Stomach (tissue), 9 donors: Measurements from ENCODE around the gene GAGE13. TPM values are rescaled to one million over a fixed set of nuclear protein-coding genes. Genes with fewer than 3 reads are reported as not detected.
"Not testable (repeated sequence)": the region's sequence is repeated elsewhere in the genome, so short reads cannot be mapped to it uniquely, and the experiment has no call there.

Experiments used
- DNase-seq, 2 donors: peaks; one replicate each; pipeline versions ENCODE4 v3.0.0 to v3.0.0-alpha.2; 2013 to 2019
- H3K27ac ChIP-seq, 5 donors: fragments of 200-600 bp in 4 of 5; sonication (generic) in 4 of 5; one replicate each; pipeline ENCODE4 v1.5.1; 2013 to 2019; ENCODE audit warnings: mild to moderate bottlenecking in 1 of 5, moderate library complexity in 1 of 5
- H3K27me3 ChIP-seq, 3 donors: fragments of 200-600 bp; sonication (generic); one replicate each; pipeline ENCODE4 v1.5.1; 2017 to 2019; ENCODE audit warnings: mixed run types in 1 of 3
- H3K36me3 ChIP-seq, 4 donors: fragments of 200-600 bp; sonication (generic); 1 replicate in 3 of 4; 2 replicates in 1 of 4; pipeline ENCODE4 v1.5.1; 2016 to 2019
- H3K4me1 ChIP-seq, 4 donors: fragments of 200-600 bp; sonication (generic); one replicate each; pipeline ENCODE4 v1.5.1; 2016 to 2019
- H3K4me3 ChIP-seq, 4 donors: fragments of 200-600 bp; sonication (generic) in 3 of 4; one replicate each; pipeline ENCODE4 v1.5.1; 2016 to 2019; ENCODE audit warnings: mild to moderate bottlenecking in 1 of 4
- H3K9me3 ChIP-seq, 4 donors: fragments of 200-600 bp; sonication (generic); one replicate each; pipeline ENCODE4 v1.5.1; 2016 to 2019
- CTCF ChIP-seq, 7 experiments: fragments of 450-650 bp in 4 of 7; fragments of 200-600 bp in 3 of 7; sonication (generic) in 3 of 7; IDR thresholded peaks; one replicate each; pipeline ENCODE4 v1.5.1; 2016 to 2019; ENCODE audit warnings: antibody characterized with exemption in 7 of 7, control low read depth in 2 of 7, mild to moderate bottlenecking in 1 of 7
- EP300 ChIP-seq: sonication (generic); formaldehyde crosslinking; IDR thresholded peaks from one replicate; pipeline ENCODE4 v1.6.1; 2017; ENCODE audit warnings: antibody characterized with exemption
- POLR2A ChIP-seq, 4 donors: fragments of 450-650 bp; IDR thresholded peaks; one replicate each; pipeline ENCODE4 v1.6.1; 2016; ENCODE audit warnings: antibody characterized with exemption in 4 of 4, control low read depth in 2 of 4, mild to moderate bottlenecking in 1 of 4, moderate library complexity in 1 of 4
- POLR2AphosphoS5 ChIP-seq, 3 donors: sonication (generic); formaldehyde crosslinking; IDR thresholded peaks; one replicate each; pipeline ENCODE4 v1.6.1; 2016; ENCODE audit warnings: antibody characterized with exemption in 3 of 3
- WGBS, 5 donors: extraction: QIAGEN DNeasy Blood & Tissue Kit in 3 of 5; methylation state at CpG; one replicate each; pipeline versions ENCODE4 v1.1.5 to v1.1.7; 2013 to 2018; 5-methylcytosine and 5-hydroxymethylcytosine counted together
- intact Hi-C: fragments of 100-400 bp; cut with DNase I; formaldehyde crosslinking; loops from one replicate; pipeline ENCODE4 v1.15.1; 2023; ENCODE audit warnings: low total_unique reads
- polyA plus RNA-seq, 3 donors: library from polyadenylated mRNA; stranded (reverse); fragments of 200-250 nt; gene quantifications; one replicate each; pipeline ENCODE4 v1.2.3, GENCODE V29; 2013
- total RNA-seq, 5 donors: library from RNA; depleted of rRNA; stranded (reverse); fragments of >200 nt; gene quantifications; one replicate each; pipeline versions ENCODE4 v1.1.0 to v1.2.3, GENCODE V29; 2014 to 2016
- donor health status: healthy with polysubstance abuse.
- donor health status: Bipolar disorder and iron deficiency.
- donor health status: healthy.

The GAGE13 gene
- total and polyA plus RNA-seq, 8 donors = not detected

- TF ChIP-seq EP300 = no peak
- no peak for TF ChIP-seq POLR2AphosphoS5 (IDR thresholded peaks at IDR 0.05)
- TF ChIP-seq POLR2A (IDR thresholded peaks at IDR 0.05) = no peak
- no peak for TF ChIP-seq CTCF (IDR thresholded peaks at IDR 0.05)
Observed at GRCh38 chrX:49300703-49301102, 30.7 kb upstream of the GAGE13 start.

GRCh38 chrX:49303346-49303745 is 28.0 kb upstream of the GAGE13 start, which contains the start of gene GAGE10:
TSS of gene GAGE10 (plus strand) at chrX:49303646. CDS start at chrX:49304860, 1,214 bp downstream.
- no peak for DNase-seq
- H3K9me3 ChIP-seq = no peaks in the 10 kb centered on the region
- H3K4me1 ChIP-seq = no peaks in the 10 kb centered on the region
- H3K36me3 ChIP-seq = no peaks in the 10 kb centered on the region
- TF ChIP-seq EP300 (no peak), POLR2A (IDR thresholded peaks at IDR 0.05) (no peak), POLR2AphosphoS5 (IDR thresholded peaks at IDR 0.05) (no peak), CTCF (IDR thresholded peaks at IDR 0.05) (no peak)
- WGBS, 5 donors = 72 to 97% (median 87%) methylated on average over 6 to 15 of the region's 15 CpGs
- H3K27me3 ChIP-seq = peaks cover 0 to 3% (median 0%) of the 10 kb centered on the region in 3 donors
- no peak within 1 kb of the TSS for H3K27ac ChIP-seq
- no peak within 1 kb of the TSS for H3K4me3 ChIP-seq
- intact Hi-C loops = no loop called here

More at GRCh38 chrX:49300703-49301102, 30.7 kb upstream of the GAGE13 start:
- 26 to 47% (median 36%) methylated on average over 1 of the region's 1 CpG for WGBS, 5 donors
- intact Hi-C loops = no loop called here
- H3K27ac ChIP-seq = no peak overlapping the region
- no peak for DNase-seq
- H3K27me3 ChIP-seq = peaks cover 0 to 3% (median 0%) of the 10 kb centered on the region in 3 donors
- H3K36me3 ChIP-seq = no peaks in the 10 kb centered on the region
- no peak overlapping the region for H3K4me3 ChIP-seq
- H3K9me3 ChIP-seq = no peaks in the 10 kb centered on the region
- no peaks in the 10 kb centered on the region for H3K4me1 ChIP-seq

DNA sequence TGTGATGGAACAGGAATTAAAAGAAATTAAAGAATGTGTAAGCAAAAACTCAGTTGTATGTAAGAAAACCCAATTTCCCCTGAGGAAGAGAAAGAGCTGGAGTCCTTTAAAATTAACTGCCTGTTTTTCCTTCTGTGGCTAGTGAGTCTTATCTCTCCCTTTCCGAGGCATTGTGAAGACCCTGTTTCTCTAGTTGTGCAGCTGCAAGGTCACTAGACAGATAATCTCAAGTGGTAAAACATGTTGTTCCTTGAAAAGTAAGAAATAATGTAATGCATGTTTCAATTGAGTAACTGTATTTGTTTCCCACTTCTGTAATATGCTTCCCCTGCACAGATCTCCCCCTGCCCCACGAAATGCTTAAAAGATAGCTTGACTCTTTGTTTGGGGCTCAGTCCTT is 23.6 kb upstream of the GAGE13 start:
- intact Hi-C loops, DNase-seq, H3K27me3 ChIP-seq, H3K9me3 ChIP-seq, H3K36me3 ChIP-seq, H3K27ac ChIP-seq, H3K4me3 ChIP-seq: not testable (repeated sequence)
- peaks cover 0 to 13% (median 5%) of the 10 kb centered on the region in 4 donors for H3K4me1 ChIP-seq
- WGBS, 5 donors = 38 to 66% (median 53%) methylated on average over 2 of the region's 2 CpGs

DNA sequence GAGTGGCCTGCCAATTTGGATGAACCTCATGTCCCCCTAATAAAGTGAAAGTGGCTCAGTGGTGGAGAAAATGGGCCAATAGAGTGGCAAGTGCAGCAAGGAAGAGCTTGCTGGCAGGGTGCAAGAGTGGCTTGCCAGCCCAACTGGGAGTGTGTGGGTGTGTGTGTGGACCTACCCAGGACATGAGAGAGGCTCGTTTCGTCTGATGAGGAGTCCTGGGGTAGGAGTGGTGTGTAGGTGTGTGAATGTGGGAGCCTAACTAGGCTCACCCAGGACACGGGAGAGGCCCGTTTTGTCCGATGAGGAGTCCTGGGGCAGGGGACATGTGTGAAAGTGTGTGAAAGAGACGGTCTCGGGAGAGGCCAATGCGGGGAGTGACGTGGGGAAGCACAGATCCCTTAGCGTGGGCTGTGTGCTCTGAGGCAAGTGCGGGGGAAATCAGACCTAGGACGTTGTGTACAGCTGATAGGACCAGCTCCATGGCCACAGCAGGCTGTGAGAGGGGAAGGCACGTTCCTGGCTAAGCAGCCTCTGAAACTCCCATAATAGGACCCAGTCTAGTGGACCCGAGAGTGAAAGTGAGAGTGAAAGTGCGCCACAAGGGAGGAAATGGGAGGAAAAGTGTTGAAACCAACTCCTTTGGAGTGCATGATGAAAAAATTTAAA is 22.6 kb upstream of the GAGE13 start:
- peaks cover 0 to 13% (median 5%) of the 10 kb centered on the region in 4 donors for H3K4me1 ChIP-seq
- peak in 1 of 2 donors; percentile 67 for DNase-seq
- H3K27ac ChIP-seq = peak overlapping the region in 4 of 5 donors; percentile 54 to 78 (median 72)
- peak overlapping the region; percentile 30 to 36 (median 34) for H3K4me3 ChIP-seq
- no peak for TF ChIP-seq CTCF (IDR thresholded peaks at IDR 0.05)
- no peak for TF ChIP-seq POLR2AphosphoS5 (IDR thresholded peaks at IDR 0.05)
- TF ChIP-seq EP300 = no peak
- TF ChIP-seq POLR2A (IDR thresholded peaks at IDR 0.05) = no peak
- H3K27me3 ChIP-seq = no peaks in the 10 kb centered on the region
- WGBS, 5 donors = 60 to 71% (median 68%) methylated on average over 13 to 15 of the region's 15 CpGs
- intact Hi-C loops = no loop called here
- no peaks in the 10 kb centered on the region for H3K36me3 ChIP-seq
- no peaks in the 10 kb centered on the region for H3K9me3 ChIP-seq

GRCh38 chrX:49309401-49309981 is 21.9 kb upstream of the GAGE13 start:
- intact Hi-C loops = no loop called here
- peak in 1 of 2 donors; percentile 65 for DNase-seq
- 7 to 23% (median 13%) methylated on average over 8 of the region's 8 CpGs for WGBS, 5 donors

More at GRCh38 chrX:49309401-49309981, 21.9 kb upstream of the GAGE13 start:
- H3K4me1 ChIP-seq = peaks cover 0 to 13% (median 5%) of the 10 kb centered on the region in 4 donors
- no peaks in the 10 kb centered on the region for H3K9me3 ChIP-seq
- no peaks in the 10 kb centered on the region for H3K27me3 ChIP-seq
- H3K4me3 ChIP-seq = peak overlapping the region; percentile 30 to 36 (median 34)
- H3K36me3 ChIP-seq = no peaks in the 10 kb centered on the region
- TF ChIP-seq POLR2A (IDR thresholded peaks at IDR 0.05) (no peak), CTCF (IDR thresholded peaks at IDR 0.05) (no peak), POLR2AphosphoS5 (IDR thresholded peaks at IDR 0.05) (no peak), EP300 (no peak)
- H3K27ac ChIP-seq = peak overlapping the region; percentile 44 to 78 (median 70)
